CD14-positive monocyte (primary cell): ENCODE measurements around the gene LCNL1. TPM values are rescaled to one million over a fixed set of nuclear protein-coding genes. Genes with fewer than 3 reads are reported as not detected.

Experiments
- DNase-seq, 3 donors: peaks; one replicate each; pipeline ENCODE4 v3.0.0-alpha.2; 2011 to 2022
- H2AFZ ChIP-seq: 2 replicates; pipeline ENCODE4 v1.6.0; 2012; ENCODE audit warnings: mild to moderate bottlenecking, low read depth, low read length, inconsistent platforms; ENCODE audit not compliant: insufficient read depth, poor library complexity, severe bottlenecking
- H3K27ac ChIP-seq, 2 donors: 1 replicate in 1 of 2; 2 replicates in 1 of 2; pipeline ENCODE4 v1.5.1; 2012 to 2013; ENCODE audit warnings: low read length in 2 of 2, control low read depth in 1 of 2, inconsistent platforms in 1 of 2, low read depth in 1 of 2, mild to moderate bottlenecking in 1 of 2
- H3K27me3 ChIP-seq, 2 donors: one replicate each; pipeline versions ENCODE4 v1.6.0 to v1.6.1; 2011 to 2013; ENCODE audit warnings: low read length in 2 of 2; ENCODE audit not compliant: control insufficient read depth in 2 of 2, insufficient read depth in 2 of 2
- H3K36me3 ChIP-seq, 2 donors: replicated peaks in 1 of 2; 1 replicate in 1 of 2; 2 replicates in 1 of 2; pipeline versions ENCODE4 v1.5.1 to v1.6.1; 2012 to 2013; ENCODE audit warnings: low read length in 2 of 2, control low read depth in 1 of 2, inconsistent platforms in 1 of 2, mild to moderate bottlenecking in 1 of 2; ENCODE audit not compliant: insufficient read depth in 2 of 2, control insufficient read depth in 1 of 2
- H3K4me1 ChIP-seq, 2 donors: 1 replicate in 1 of 2; 2 replicates in 1 of 2; pipeline versions ENCODE4 v1.5.1 to v1.6.1; 2012 to 2013; ENCODE audit warnings: low read length in 2 of 2, control low read depth in 1 of 2, inconsistent platforms in 1 of 2, mild to moderate bottlenecking in 1 of 2, moderate library complexity in 1 of 2; ENCODE audit not compliant: insufficient read depth in 2 of 2, control insufficient read depth in 1 of 2
- H3K4me2 ChIP-seq: replicated peaks from 2 replicates; pipeline ENCODE3; 2012; ENCODE audit warnings: low read length, moderate library complexity, mild to moderate bottlenecking; ENCODE audit not compliant: poor library complexity, severe bottlenecking; ENCODE audit errors: extremely low read depth
- H3K4me3 ChIP-seq, 3 experiments: fragments of 200-600 bp in 1 of 3; sonication (generic) in 1 of 3; replicated peaks in 1 of 3; 1 replicate in 2 of 3; 2 replicates in 1 of 3; pipeline ENCODE4 v1.5.1; 2011 to 2013; ENCODE audit warnings: low read length in 3 of 3, mild to moderate bottlenecking in 3 of 3, control low read depth in 2 of 3, low read depth in 2 of 3, inconsistent platforms in 1 of 3, moderate library complexity in 1 of 3
- H3K79me2 ChIP-seq: 2 replicates; pipeline ENCODE4 v1.6.0; 2012; ENCODE audit warnings: mild to moderate bottlenecking, control low read depth, inconsistent platforms, low read length, moderate library complexity; ENCODE audit not compliant: insufficient read depth
- H3K9ac ChIP-seq: 2 replicates; pipeline ENCODE4 v1.6.0; 2017; ENCODE audit warnings: low read length, mild to moderate bottlenecking; ENCODE audit not compliant: insufficient read depth, poor library complexity, severe bottlenecking
- H3K9me3 ChIP-seq, 2 donors: replicated peaks in 1 of 2; 1 replicate in 1 of 2; 2 replicates in 1 of 2; pipeline versions ENCODE4 v1.5.1 to v1.6.1; 2012 to 2013; ENCODE audit warnings: low read length in 2 of 2, control low read depth in 1 of 2; ENCODE audit not compliant: control insufficient read depth in 1 of 2, insufficient read depth in 1 of 2
- H4K20me1 ChIP-seq: 2 replicates; pipeline ENCODE4 v1.6.0; 2012; ENCODE audit warnings: mild to moderate bottlenecking, low read length, control low read depth, moderate library complexity; ENCODE audit not compliant: insufficient read depth
- H3K27ac Mint-ChIP-seq, 7 donors: one replicate each; pipeline ENCODE4 v1.8.0; 2020; ENCODE audit warnings: mild to moderate bottlenecking in 7 of 7, mixed read lengths in 7 of 7, moderate library complexity in 6 of 7, inconsistent platforms in 2 of 7
- H3K27me3 Mint-ChIP-seq, 3 donors: one replicate each; pipeline ENCODE4 v1.8.0; 2021 to 2022; ENCODE audit warnings: low read depth in 3 of 3, mild to moderate bottlenecking in 3 of 3, mixed read lengths in 3 of 3, moderate library complexity in 3 of 3, inconsistent platforms in 1 of 3
- H3K36me3 Mint-ChIP-seq, 2 donors: one replicate each; pipeline ENCODE4 v1.8.0; 2020; ENCODE audit warnings: mixed read lengths in 2 of 2, inconsistent platforms in 1 of 2, mild to moderate bottlenecking in 1 of 2
- H3K4me1 Mint-ChIP-seq: one replicate; pipeline ENCODE4 v1.8.0; 2020; ENCODE audit warnings: mild to moderate bottlenecking, mixed read lengths
- H3K4me3 Mint-ChIP-seq, 2 donors: one replicate each; pipeline ENCODE4 v1.8.0; 2020; ENCODE audit warnings: mild to moderate bottlenecking in 2 of 2, mixed read lengths in 2 of 2, moderate library complexity in 1 of 2
- H3K9me3 Mint-ChIP-seq, 7 donors: one replicate each; pipeline ENCODE4 v1.8.0; 2020 to 2022; ENCODE audit warnings: mixed read lengths in 7 of 7, mild to moderate bottlenecking in 6 of 7, moderate library complexity in 6 of 7, inconsistent platforms in 2 of 7
- CTCF ChIP-seq: fragments of 200-600 bp; IDR thresholded peaks from one replicate; pipeline ENCODE4 v1.8.0; 2022; ENCODE audit warnings: antibody characterized with exemption, mild to moderate bottlenecking
- WGBS: methylation state at CpG from one replicate; pipeline ENCODE4 v1.1.5; 2013; ENCODE audit warnings: missing lambda C conversion rate; ENCODE audit not compliant: insufficient coverage; 5-methylcytosine and 5-hydroxymethylcytosine counted together
- intact Hi-C, 2 donors: fragments of 100-400 bp; cut with micrococcal nuclease; formaldehyde crosslinking; loops; one replicate each; pipeline versions ENCODE4 v1.15.0 to v1.15.1; 2023
- polyA plus RNA-seq, 3 donors: library from polyadenylated mRNA; depleted of rRNA in 1 of 3; unstranded in 2 of 3; stranded (reverse) in 1 of 3; fragments of 300-500 nt in 2 of 3; fragments of >200 nt in 1 of 3; fragmentation: Illumina TruSeq in 2 of 3; gene quantifications; 1 replicate in 2 of 3; 2 replicates in 1 of 3; pipeline ENCODE4 v1.2.3, GENCODE V29; 2012 to 2021

The LCNL1 gene
- polyA plus RNA-seq, 3 donors = 0.04 TPM; not detected in 2

DNA sequence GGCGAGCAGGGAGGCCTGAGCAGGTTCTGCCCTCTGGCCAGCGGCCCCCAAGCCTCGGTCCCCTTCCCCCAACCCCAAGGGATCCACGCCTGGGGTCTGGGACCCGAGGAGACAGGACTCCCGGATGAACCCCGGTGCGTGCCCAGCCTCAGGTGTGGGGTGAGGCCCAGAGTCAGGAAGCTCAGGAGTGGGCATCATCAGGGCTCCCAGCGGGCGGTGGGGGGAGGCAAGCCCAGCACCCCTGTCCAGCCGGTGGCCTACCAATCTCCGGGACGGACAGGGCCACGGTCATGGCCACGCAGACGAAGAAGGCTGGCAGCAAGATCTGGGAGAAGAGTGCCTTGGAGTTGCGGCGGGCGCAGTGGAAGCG is 30.8 kb downstream of the LCNL1 start:
- Mint-ChIP-seq H3K9me3 (peaks cover 0 to 6% (median 0%) of the 10 kb centered on the region in 7 donors), H3K27ac (no peak overlapping the region)
- H3K9ac ChIP-seq = no peak overlapping the region

DNA sequence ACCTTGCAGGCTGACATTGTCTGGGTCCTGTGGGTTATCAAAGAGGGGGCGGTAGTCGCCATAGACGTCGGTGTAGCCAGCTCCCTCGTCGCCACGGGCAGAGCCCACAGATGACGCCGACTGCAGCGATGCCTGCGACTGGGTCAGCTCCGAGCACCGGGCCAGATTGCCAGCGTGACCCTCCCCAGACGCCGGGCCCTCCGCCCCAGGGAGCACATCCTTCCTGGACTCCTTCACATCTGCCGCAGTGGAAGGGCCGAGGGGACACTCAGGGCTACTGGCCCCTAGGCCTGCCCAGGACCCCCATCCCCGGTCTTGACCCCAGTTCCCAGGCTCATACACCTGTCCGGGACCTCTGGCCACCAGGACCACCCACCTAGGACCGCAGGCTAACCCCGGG is 31.4 kb downstream of the LCNL1 start:
- no peaks in the 10 kb centered on the region for H4K20me1 ChIP-seq
- Mint-ChIP-seq H3K36me3 (peaks cover 9 to 37% of the 10 kb centered on the region in 2 donors), H3K27ac (no peak overlapping the region), H3K4me1 (no peaks in the 10 kb centered on the region), H3K4me3 (no peak overlapping the region), H3K27me3 (peaks cover 0 to 3% (median 2%) of the 10 kb centered on the region in 3 donors), H3K9me3 (peaks cover 0 to 6% (median 0%) of the 10 kb centered on the region in 7 donors)
- no peaks in the 10 kb centered on the region for H3K27me3 ChIP-seq
- no peak overlapping the region for H2AFZ ChIP-seq
- no peak overlapping the region for H3K9ac ChIP-seq
- intact Hi-C loops = no loop called here
- peaks cover 0 to 3% of the 10 kb centered on the region in 2 donors for H3K36me3 ChIP-seq
- no peak overlapping the region for H3K4me3 ChIP-seq
- TF ChIP-seq CTCF = no peak
- no peaks in the 10 kb centered on the region for H3K9me3 ChIP-seq
- no peaks in the 10 kb centered on the region for H3K79me2 ChIP-seq
- no peaks in the 10 kb centered on the region for H3K4me1 ChIP-seq
- no peak overlapping the region for H3K4me2 ChIP-seq
- 95% methylated on average over 21 of the region's 23 CpGs for WGBS
- no peak overlapping the region for H3K27ac ChIP-seq
- no peak for DNase-seq

More for the DNA sequence above, 30.8 kb downstream of the LCNL1 start:
- Histone ChIP-seq H3K4me1 (no peaks in the 10 kb centered on the region), H3K79me2 (no peaks in the 10 kb centered on the region), H3K36me3 (peaks cover 0 to 3% of the 10 kb centered on the region in 2 donors), H4K20me1 (no peaks in the 10 kb centered on the region), H2AFZ (no peak overlapping the region), H3K27ac (no peak overlapping the region), H3K27me3 (no peaks in the 10 kb centered on the region), H3K4me2 (no peak overlapping the region), H3K4me3 (no peak overlapping the region), H3K9me3 (no peaks in the 10 kb centered on the region)
- Mint-ChIP-seq H3K4me1 (no peaks in the 10 kb centered on the region), H3K36me3 (peaks cover 9 to 36% of the 10 kb centered on the region in 2 donors), H3K27me3 (peaks cover 0 to 3% (median 0%) of the 10 kb centered on the region in 3 donors), H3K4me3 (no peak overlapping the region)
- intact Hi-C loops = no loop called here
- WGBS = 99% methylated on average over 14 of the region's 20 CpGs
- no peak for TF ChIP-seq CTCF
- no peak for DNase-seq
